Coronary artery (tissue), 2 donors: ENCODE data around the gene PRDM1.

Experiments
- DNase-seq: peaks from one replicate; pipeline ENCODE4 v3.0.0-alpha.2; 2017; ENCODE audit warnings: low spot score
- H3K27ac ChIP-seq, 2 donors: fragments of 200-600 bp; sonication (generic); one replicate each; pipeline ENCODE4 v1.5.1; 2016 to 2019
- H3K4me3 ChIP-seq: fragments of 200-600 bp; sonication (generic); 2 replicates; pipeline ENCODE4 v1.5.1; 2016; ENCODE audit warnings: mild to moderate bottlenecking, moderate library complexity
- TF ChIP-seq, protein P1 (sequence below): fragments of 200-600 bp; sonication (generic); IDR thresholded peaks from one replicate; pipeline ENCODE4 v1.5.1; 2019; ENCODE audit warnings: antibody characterized with exemption

The PRDM1 gene

DNA sequence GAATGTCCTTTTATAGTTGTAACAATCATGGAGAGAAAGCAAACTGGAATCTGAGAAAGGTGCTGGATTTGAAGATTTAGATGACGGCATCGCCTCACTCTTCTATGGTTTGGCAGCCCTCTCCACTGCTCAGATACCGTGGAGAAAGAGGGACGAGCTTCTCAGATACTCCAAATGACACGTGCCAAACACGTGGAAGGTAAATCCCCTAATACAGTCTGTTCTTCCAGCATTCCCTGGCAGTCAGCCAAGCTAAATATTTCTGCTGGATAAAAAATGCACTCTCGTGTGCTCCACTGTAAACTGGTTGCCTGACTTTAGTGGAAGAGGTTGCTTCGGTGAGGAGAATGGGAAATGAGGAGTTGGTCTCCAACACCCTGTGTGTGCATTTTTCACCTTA is 16.7 kb upstream of the PRDM1 start:
- no peak for DNase-seq
- Histone ChIP-seq H3K27ac (no peak overlapping the region), H3K4me3 (no peak overlapping the region)
- TF ChIP-seq, protein P1, sequence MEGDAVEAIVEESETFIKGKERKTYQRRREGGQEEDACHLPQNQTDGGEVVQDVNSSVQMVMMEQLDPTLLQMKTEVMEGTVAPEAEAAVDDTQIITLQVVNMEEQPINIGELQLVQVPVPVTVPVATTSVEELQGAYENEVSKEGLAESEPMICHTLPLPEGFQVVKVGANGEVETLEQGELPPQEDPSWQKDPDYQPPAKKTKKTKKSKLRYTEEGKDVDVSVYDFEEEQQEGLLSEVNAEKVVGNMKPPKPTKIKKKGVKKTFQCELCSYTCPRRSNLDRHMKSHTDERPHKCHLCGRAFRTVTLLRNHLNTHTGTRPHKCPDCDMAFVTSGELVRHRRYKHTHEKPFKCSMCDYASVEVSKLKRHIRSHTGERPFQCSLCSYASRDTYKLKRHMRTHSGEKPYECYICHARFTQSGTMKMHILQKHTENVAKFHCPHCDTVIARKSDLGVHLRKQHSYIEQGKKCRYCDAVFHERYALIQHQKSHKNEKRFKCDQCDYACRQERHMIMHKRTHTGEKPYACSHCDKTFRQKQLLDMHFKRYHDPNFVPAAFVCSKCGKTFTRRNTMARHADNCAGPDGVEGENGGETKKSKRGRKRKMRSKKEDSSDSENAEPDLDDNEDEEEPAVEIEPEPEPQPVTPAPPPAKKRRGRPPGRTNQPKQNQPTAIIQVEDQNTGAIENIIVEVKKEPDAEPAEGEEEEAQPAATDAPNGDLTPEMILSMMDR = no peak

DNA sequence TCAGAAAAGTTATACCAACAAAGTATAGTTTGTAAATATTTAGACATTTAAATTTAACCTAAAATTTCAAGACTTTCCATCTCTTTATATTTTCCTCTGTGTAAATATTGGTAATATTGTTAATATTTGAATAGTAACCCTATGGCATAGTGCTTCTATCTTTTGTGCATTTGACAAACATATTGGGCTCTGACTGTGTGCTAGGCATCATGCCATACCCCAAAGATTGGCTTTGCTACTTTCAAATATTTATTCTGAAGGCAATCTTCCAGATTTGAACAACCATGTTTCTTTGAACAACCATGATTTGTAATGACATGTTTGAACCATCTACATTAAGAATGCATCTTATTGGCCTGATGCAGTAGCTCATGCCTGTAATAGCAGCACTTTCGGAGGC is 15.5 kb upstream of the PRDM1 start:
- no peak overlapping the region for H3K4me3 ChIP-seq
- TF ChIP-seq, protein P1 = no peak
- no peak for DNase-seq
- no peak overlapping the region for H3K27ac ChIP-seq

- DNase-seq = no peak
- no peak overlapping the region for H3K27ac ChIP-seq
- TF ChIP-seq, protein P1 = no peak
- H3K4me3 ChIP-seq = no peak overlapping the region
Observed at GRCh38 chr6:106072501-106073090, 13.5 kb upstream of the PRDM1 start.

GRCh38 chr6:106074146-106074545 is 12.0 kb upstream of the PRDM1 start:
- no peak overlapping the region for H3K4me3 ChIP-seq
- TF ChIP-seq, protein P1 = no peak
- DNase-seq = no peak
- H3K27ac ChIP-seq = no peak overlapping the region

DNA sequence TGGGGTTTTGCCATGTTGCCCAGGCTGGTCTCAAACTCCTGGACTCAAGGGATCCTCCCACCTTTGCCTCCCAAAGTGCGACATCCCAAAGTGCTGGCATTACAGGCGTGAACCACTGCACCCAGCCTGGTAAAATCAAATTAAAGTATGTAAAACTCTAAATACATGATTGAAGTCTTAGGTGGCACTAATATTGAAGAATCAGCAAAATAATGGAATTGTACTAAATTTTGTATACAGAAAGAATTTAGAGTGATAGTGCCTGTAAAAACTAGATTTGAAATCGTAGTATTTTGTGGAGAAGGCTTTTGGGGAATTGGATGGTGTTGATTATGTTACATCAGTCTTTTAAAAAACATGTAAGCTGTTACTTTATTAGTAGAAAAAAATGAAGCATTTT is 10.0 kb upstream of the PRDM1 start:
- H3K4me3 ChIP-seq = no peak overlapping the region
- no peak for DNase-seq
- no peak overlapping the region for H3K27ac ChIP-seq
- TF ChIP-seq, protein P1 = no peak

DNA sequence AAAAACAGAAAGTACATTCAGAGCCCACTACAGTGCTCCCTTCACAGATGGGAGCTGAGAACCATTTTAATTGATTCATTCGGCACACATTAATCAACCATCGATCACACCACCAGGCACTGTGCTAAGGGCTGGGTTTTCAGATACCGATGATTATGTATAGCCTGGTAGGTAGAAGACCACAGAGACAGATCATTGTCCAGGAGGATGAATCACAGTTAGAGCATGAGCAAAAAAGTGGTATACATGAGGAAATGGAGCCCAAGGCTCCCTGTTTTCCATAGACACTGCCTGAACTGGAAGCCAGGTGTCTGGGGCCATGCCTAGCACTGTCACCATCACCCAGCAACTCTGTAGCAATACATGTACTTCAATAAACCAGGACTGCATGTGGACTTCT is 9.0 kb upstream of the PRDM1 start:
- TF ChIP-seq, protein P1 = no peak
- Histone ChIP-seq H3K4me3 (no peak overlapping the region), H3K27ac (no peak overlapping the region)
- no peak for DNase-seq

DNA sequence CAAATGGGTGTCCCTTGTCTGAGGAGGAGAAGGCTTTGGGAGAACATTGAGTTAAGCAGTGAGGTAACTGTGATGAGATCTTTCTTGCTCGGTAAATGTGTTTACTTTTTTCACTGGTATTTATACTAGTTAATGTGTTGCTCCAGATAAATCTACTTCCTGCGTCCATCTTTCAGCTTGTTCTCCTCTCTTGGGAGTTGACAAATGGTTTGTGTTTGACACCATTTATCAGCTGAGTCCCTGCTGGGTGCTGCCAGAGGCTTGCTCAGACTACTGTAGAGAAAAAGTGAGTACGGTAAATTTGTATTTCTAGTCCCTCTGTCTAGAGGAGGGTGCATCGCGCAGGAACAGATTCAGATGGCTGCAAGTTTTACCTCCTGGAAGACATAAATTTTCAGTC is 8.3 kb upstream of the PRDM1 start:
- no peak for DNase-seq
- TF ChIP-seq, protein P1 = no peak
- no peak overlapping the region for H3K27ac ChIP-seq
- no peak overlapping the region for H3K4me3 ChIP-seq
